HEK293 (cell line): ENCODE measurements around the gene RINL.

ENCODE experiments used
- GFI1B ChIP-seq: fragments of 450-650 bp; formaldehyde crosslinking; IDR thresholded peaks from 2 replicates; pipeline ENCODE4 v1.5.1; 2016; ENCODE audit warnings: missing biosample characterization, missing genetic modification characterization
- HIC1 ChIP-seq: fragments of 450-650 bp; formaldehyde crosslinking; IDR thresholded peaks from 2 replicates; pipeline ENCODE4 v1.5.1; 2016; ENCODE audit warnings: missing biosample characterization, missing genetic modification characterization
- HOXD13 ChIP-seq: sonication (generic); formaldehyde crosslinking; IDR thresholded peaks from 2 replicates; pipeline ENCODE4 v1.8.0; 2022; ENCODE audit warnings: missing genetic modification reagents, borderline replicate concordance
- INSM2 ChIP-seq: fragments of 450-650 bp; formaldehyde crosslinking; IDR thresholded peaks from 2 replicates; pipeline ENCODE4 v1.5.1; 2016; ENCODE audit warnings: missing biosample characterization, missing genetic modification characterization
- KLF1 ChIP-seq: fragments of 450-650 bp; formaldehyde crosslinking; IDR thresholded peaks from 2 replicates; pipeline ENCODE4 v1.5.1; 2016; ENCODE audit warnings: missing biosample characterization, missing genetic modification characterization
- KLF16 ChIP-seq: fragments of 450-650 bp; formaldehyde crosslinking; IDR thresholded peaks from 2 replicates; pipeline ENCODE4 v1.5.1; 2017; ENCODE audit warnings: missing biosample characterization, missing genetic modification characterization
- KLF17 ChIP-seq: fragments of 450-650 bp; formaldehyde crosslinking; IDR thresholded peaks from 2 replicates; pipeline ENCODE4 v1.5.1; 2016; ENCODE audit warnings: missing biosample characterization, missing genetic modification characterization
- PATZ1 ChIP-seq: fragments of 450-650 bp; formaldehyde crosslinking; IDR thresholded peaks from 2 replicates; pipeline ENCODE4 v1.5.1; 2016; ENCODE audit warnings: missing biosample characterization, missing genetic modification characterization
- PRDM4 ChIP-seq: fragments of 450-650 bp; formaldehyde crosslinking; IDR thresholded peaks from 2 replicates; pipeline ENCODE4 v1.5.1; 2017; ENCODE audit warnings: missing biosample characterization, missing genetic modification characterization
- SCRT1 ChIP-seq: fragments of 450-650 bp; formaldehyde crosslinking; IDR thresholded peaks from 2 replicates; pipeline ENCODE4 v1.5.1; 2016; ENCODE audit warnings: missing biosample characterization, missing genetic modification characterization, borderline replicate concordance
- SCRT2 ChIP-seq: fragments of 450-650 bp; formaldehyde crosslinking; IDR thresholded peaks from 2 replicates; pipeline ENCODE4 v1.5.1; 2016; ENCODE audit warnings: missing biosample characterization, missing genetic modification characterization
- SP3 ChIP-seq: fragments of 450-650 bp; formaldehyde crosslinking; IDR thresholded peaks from 2 replicates; pipeline ENCODE4 v1.5.1; 2016; ENCODE audit warnings: missing biosample characterization, missing genetic modification characterization
- ZBTB17 ChIP-seq: fragments of 450-650 bp; formaldehyde crosslinking; IDR thresholded peaks from 2 replicates; pipeline ENCODE4 v1.5.1; 2016; ENCODE audit warnings: missing biosample characterization, missing genetic modification characterization
- ZNF10 ChIP-seq: fragments of 450-650 bp; formaldehyde crosslinking; IDR thresholded peaks from 2 replicates; pipeline ENCODE4 v1.5.1; 2017; ENCODE audit warnings: missing biosample characterization, missing genetic modification characterization
- ZNF114 ChIP-seq: fragments of 450-650 bp; formaldehyde crosslinking; IDR thresholded peaks from 2 replicates; pipeline ENCODE4 v1.5.0; 2017; ENCODE audit warnings: missing biosample characterization, missing genetic modification characterization
- ZNF366 ChIP-seq: fragments of 450-650 bp; formaldehyde crosslinking; conservative IDR thresholded peaks from 2 replicates; pipeline ENCODE4 v1.5.1; 2016; ENCODE audit warnings: missing biosample characterization, missing genetic modification characterization
- ZNF621 ChIP-seq: fragments of 450-650 bp; formaldehyde crosslinking; IDR thresholded peaks from 2 replicates; pipeline ENCODE4 v1.5.1; 2017; ENCODE audit warnings: missing biosample characterization, missing genetic modification characterization
- ZNF624 ChIP-seq: fragments of 450-650 bp; formaldehyde crosslinking; IDR thresholded peaks from 2 replicates; pipeline ENCODE4 v1.5.1; 2017; ENCODE audit warnings: missing biosample characterization, missing genetic modification characterization
- ZNF645 ChIP-seq: fragments of 450-650 bp; formaldehyde crosslinking; IDR thresholded peaks from 2 replicates; pipeline ENCODE4; 2016; ENCODE audit warnings: missing biosample characterization, missing genetic modification characterization
- ZNF658 ChIP-seq: fragments of 450-650 bp; formaldehyde crosslinking; IDR thresholded peaks from 2 replicates; pipeline ENCODE4; 2016; ENCODE audit warnings: missing biosample characterization, missing genetic modification characterization
- ZNF692 ChIP-seq: fragments of 450-650 bp; formaldehyde crosslinking; IDR thresholded peaks from 2 replicates; pipeline ENCODE4 v1.5.1; 2016; ENCODE audit warnings: missing biosample characterization, missing genetic modification characterization
- ZNF701 ChIP-seq: fragments of 450-650 bp; formaldehyde crosslinking; IDR thresholded peaks from 2 replicates; pipeline ENCODE4 v1.5.1; 2016; ENCODE audit warnings: missing biosample characterization, missing genetic modification characterization
- ZNF776 ChIP-seq: fragments of 450-650 bp; formaldehyde crosslinking; IDR thresholded peaks from 2 replicates; pipeline ENCODE4 v1.5.0; 2017; ENCODE audit warnings: missing biosample characterization, missing genetic modification characterization, borderline replicate concordance
- ZNF777 ChIP-seq: fragments of 450-650 bp; formaldehyde crosslinking; IDR thresholded peaks from 2 replicates; pipeline ENCODE4 v1.5.1; 2017; ENCODE audit warnings: missing biosample characterization, missing genetic modification characterization, borderline replicate concordance
- ZNF837 ChIP-seq: fragments of 450-650 bp; formaldehyde crosslinking; IDR thresholded peaks from 2 replicates; pipeline ENCODE4 v1.5.1; 2016; ENCODE audit warnings: missing biosample characterization, missing genetic modification characterization
- ZSCAN5A ChIP-seq: fragments of 450-650 bp; formaldehyde crosslinking; IDR thresholded peaks from 2 replicates; pipeline ENCODE4 v1.5.1; 2016; ENCODE audit warnings: missing biosample characterization, missing genetic modification characterization

RINL gene

GRCh38 chr19:38877781-38878574 is at the start of gene RINL (continued):
- TF ChIP-seq INSM2 (tag by site-specific recombination) = no peak
- TF ChIP-seq HIC1 = peak; percentile 86; the same call in 1 of the 2 replicates
- no peak for TF ChIP-seq ZNF692
- no peak for TF ChIP-seq PRDM4 (tag by site-specific recombination)
- TF ChIP-seq HOXD13 (CRISPR knock-in tag) = no peak
- no peak for TF ChIP-seq ZNF10
- peak; percentile 60 for TF ChIP-seq SCRT2 (tag by site-specific recombination)
- TF ChIP-seq ZNF776 (tag by site-specific recombination) = no peak
- TF ChIP-seq ZNF658 = no peak
- TF ChIP-seq GFI1B = no peak
- TF ChIP-seq PATZ1 (tag by site-specific recombination) = peak; percentile 68; the same call in 1 of the 2 replicates
- peak; percentile 60; the same call in 1 of the 2 replicates for TF ChIP-seq KLF1 (tag by site-specific recombination)
- TF ChIP-seq ZNF366 (tag by site-specific recombination) = 0 out of 2 replicates have a peak, but pooled peaks have one; percentile 69
- TF ChIP-seq ZNF837 (tag by site-specific recombination) = no peak
- no peak for TF ChIP-seq ZNF621 (tag by site-specific recombination)
- peak; percentile 82 for TF ChIP-seq KLF17 (tag by site-specific recombination)
- no peak for TF ChIP-seq ZNF624 (tag by site-specific recombination)
- 0 out of 2 replicates have a peak, but pooled peaks have one; percentile 33 for TF ChIP-seq ZNF777
- no peak for TF ChIP-seq ZNF114
- TF ChIP-seq SCRT1 (tag by site-specific recombination) = no peak
- TF ChIP-seq ZNF701 (tag by site-specific recombination) = 0 out of 2 replicates have a peak, but pooled peaks have one; percentile 17
- TF ChIP-seq ZSCAN5A (tag by site-specific recombination) = no peak
- no peak for TF ChIP-seq KLF16
- no peak for TF ChIP-seq ZNF645 (tag by site-specific recombination)
- peak; percentile 86 for TF ChIP-seq ZBTB17 (tag by site-specific recombination)
- TF ChIP-seq SP3 (tag by site-specific recombination) = peak; percentile 86
